Upper lobe of right lung (tissue), 1 donor: Measurements from ENCODE around the gene VGLL1. TPM values are rescaled to one million over a fixed set of nuclear protein-coding genes. Genes with fewer than 3 reads are reported as not detected.

Experiments
- ATAC-seq: fragments of 200-7000 bp; cut with Tn5 transposase; one replicate; pipeline ENCODE4 v1.9.1; 2020; ENCODE audit warnings: mild to moderate bottlenecking, moderate library complexity
- DNase-seq: peaks from one replicate; pipeline ENCODE4 v3.0.0-alpha.2; 2020
- H3K27ac ChIP-seq: fragments of 200-600 bp; one replicate; pipeline ENCODE4 v1.8.0; 2022
- H3K27me3 ChIP-seq: fragments of 200-600 bp; one replicate; pipeline ENCODE4 v1.8.0; 2022; ENCODE audit warnings: mild to moderate bottlenecking
- H3K36me3 ChIP-seq: fragments of 200-600 bp; one replicate; pipeline ENCODE4 v1.8.0; 2022
- H3K4me1 ChIP-seq: fragments of 200-600 bp; one replicate; pipeline ENCODE4 v1.8.0; 2022
- H3K4me3 ChIP-seq: fragments of 200-600 bp; one replicate; pipeline ENCODE4 v1.8.0; 2022; ENCODE audit warnings: mild to moderate bottlenecking
- H3K9me3 ChIP-seq: fragments of 200-600 bp; one replicate; pipeline ENCODE4 v1.8.0; 2022
- CTCF ChIP-seq: fragments of 200-600 bp; IDR thresholded peaks from one replicate; pipeline ENCODE4 v1.8.0; 2022; ENCODE audit warnings: antibody characterized with exemption
- intact Hi-C: fragments of 100-400 bp; cut with DNase I; formaldehyde crosslinking; loops from one replicate; pipeline ENCODE4 v1.11.0; 2022
- long read RNA-seq: library from polyadenylated mRNA; unstranded; transcript quantifications from one replicate; pipeline ENCODE4 v2.0.0, GENCODE V29; 2021
- total RNA-seq: library from RNA; stranded (reverse); fragmentation: NEBNext Ultra II Directional; extraction: Animal tissue kit (Norgen Biotek cat#: 25700); gene quantifications from one replicate; pipeline ENCODE4 v1.2.1, GENCODE V29; 2021
- donor health status: DM: no; HTN: yes; CAD: no; lungs with severe emphysema.

The VGLL1 gene, protein sequence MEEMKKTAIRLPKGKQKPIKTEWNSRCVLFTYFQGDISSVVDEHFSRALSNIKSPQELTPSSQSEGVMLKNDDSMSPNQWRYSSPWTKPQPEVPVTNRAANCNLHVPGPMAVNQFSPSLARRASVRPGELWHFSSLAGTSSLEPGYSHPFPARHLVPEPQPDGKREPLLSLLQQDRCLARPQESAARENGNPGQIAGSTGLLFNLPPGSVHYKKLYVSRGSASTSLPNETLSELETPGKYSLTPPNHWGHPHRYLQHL
- total RNA-seq = 1.6 TPM
- long read RNA-seq, partial matches to known transcripts = 0 of 1 reads
- long read RNA-seq, other reads (novel, unspliced or antisense) = 0 of 1 reads

- no peak for DNase-seq
- H3K36me3 ChIP-seq = no peaks in the 10 kb centered on the region
- H3K4me1 ChIP-seq = no peaks in the 10 kb centered on the region
- no peak for TF ChIP-seq CTCF
- H3K27ac ChIP-seq = no peak within 1 kb of the TSS
- H3K4me3 ChIP-seq = no peak within 1 kb of the TSS
- H3K9me3 ChIP-seq = no peaks in the 10 kb centered on the region
- ATAC-seq = peak; percentile 50
- intact Hi-C loops = no loop called here
- H3K27me3 ChIP-seq = no peaks in the 10 kb centered on the region
Measured at GRCh38 chrX:136531951-136532350, at the start of gene VGLL1. VGLL1 (plus strand) TSS chrX:136532215; CDS start chrX:136536021, 3,806 bp downstream.

DNA sequence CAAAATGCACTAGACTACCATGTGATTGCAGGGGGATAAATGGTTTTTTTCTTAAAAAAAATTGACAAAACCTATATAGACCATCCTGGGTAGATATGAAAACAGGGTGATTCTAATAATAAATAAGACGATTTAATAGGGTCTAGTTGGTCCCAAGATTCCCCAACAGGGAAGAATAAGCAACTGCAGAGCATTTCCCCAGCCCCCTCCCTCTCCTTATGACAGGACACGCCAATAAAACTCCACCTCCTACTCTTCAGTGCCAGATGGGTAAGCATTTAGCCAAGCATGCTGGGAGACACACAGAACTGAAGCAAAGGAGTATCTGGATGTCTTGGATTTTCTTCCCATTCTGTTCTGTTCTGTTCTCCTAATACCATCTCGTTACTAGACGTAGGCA is 44.4 kb upstream of the VGLL1 start, which contains the start of gene BRS3:
Gene BRS3 (plus strand): TSS at position 301 of the 400 bp plus-strand sequence. CDS start 168 bp downstream, outside the sequence.
- DNase-seq (no peak), ATAC-seq (no peak)
- no peaks in the 10 kb centered on the region for H3K27me3 ChIP-seq
- H3K9me3 ChIP-seq = no peaks in the 10 kb centered on the region
- intact Hi-C loops = no loop called here
- H3K4me1 ChIP-seq = no peaks in the 10 kb centered on the region
- TF ChIP-seq CTCF = no peak
- no peaks in the 10 kb centered on the region for H3K36me3 ChIP-seq
- no peak within 1 kb of the TSS for H3K27ac ChIP-seq
- no peak within 1 kb of the TSS for H3K4me3 ChIP-seq

GRCh38 chrX:136488706-136489105 is 43.3 kb upstream of the VGLL1 start:
- H3K27me3 ChIP-seq = no peaks in the 10 kb centered on the region
- no peak overlapping the region for H3K4me3 ChIP-seq
- H3K9me3 ChIP-seq = no peaks in the 10 kb centered on the region
- no peak for TF ChIP-seq CTCF
- H3K4me1 ChIP-seq = no peaks in the 10 kb centered on the region
- ATAC-seq (no peak), DNase-seq (no peak)
- intact Hi-C loops = no loop called here
- H3K36me3 ChIP-seq = no peaks in the 10 kb centered on the region
- H3K27ac ChIP-seq = no peak overlapping the region

DNA sequence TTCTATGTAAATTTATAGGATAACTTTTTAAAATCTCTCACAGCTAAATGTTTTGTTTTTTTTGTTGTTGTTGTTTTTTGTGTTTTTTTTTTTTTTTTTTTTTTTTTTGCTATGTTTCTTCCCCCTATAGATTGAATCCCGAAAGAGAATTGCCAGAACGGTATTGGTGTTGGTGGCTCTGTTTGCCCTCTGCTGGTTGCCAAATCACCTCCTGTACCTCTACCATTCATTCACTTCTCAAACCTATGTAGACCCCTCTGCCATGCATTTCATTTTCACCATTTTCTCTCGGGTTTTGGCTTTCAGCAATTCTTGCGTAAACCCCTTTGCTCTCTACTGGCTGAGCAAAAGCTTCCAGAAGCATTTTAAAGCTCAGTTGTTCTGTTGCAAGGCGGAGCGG is 40.2 kb upstream of the VGLL1 start:
- H3K27me3 ChIP-seq = no peaks in the 10 kb centered on the region
- intact Hi-C loops = no loop called here
- H3K27ac ChIP-seq = no peak overlapping the region
- no peaks in the 10 kb centered on the region for H3K36me3 ChIP-seq
- no peak for TF ChIP-seq CTCF
- H3K4me3 ChIP-seq = no peak overlapping the region
- no peak for DNase-seq
- H3K9me3 ChIP-seq = no peaks in the 10 kb centered on the region
- ATAC-seq = no peak
- H3K4me1 ChIP-seq = no peaks in the 10 kb centered on the region

DNA sequence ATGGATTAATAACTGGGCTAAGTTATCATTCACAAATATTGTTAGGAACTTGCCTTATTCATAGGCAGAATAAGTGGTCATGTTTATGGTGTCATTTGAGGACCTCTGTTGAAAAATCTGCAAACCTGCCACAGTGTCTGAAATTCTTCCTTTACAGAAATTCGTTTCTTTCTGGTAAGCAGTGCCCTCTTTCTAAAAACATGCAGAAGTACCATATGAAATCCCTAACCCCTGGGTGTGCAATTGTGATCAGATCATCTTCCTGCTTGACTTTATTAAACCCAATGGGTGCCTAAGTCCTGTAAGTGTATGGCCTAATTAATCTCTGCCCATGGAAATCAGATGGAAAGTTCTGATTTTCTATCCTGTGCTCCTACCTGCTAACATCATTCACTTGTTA is 39.0 kb upstream of the VGLL1 start:
- no peaks in the 10 kb centered on the region for H3K4me1 ChIP-seq
- intact Hi-C loops = no loop called here
- no peak for TF ChIP-seq CTCF

More for the DNA sequence above, 39.0 kb upstream of the VGLL1 start:
- DNase-seq = no peak
- H3K9me3 ChIP-seq = no peaks in the 10 kb centered on the region
- H3K36me3 ChIP-seq = no peaks in the 10 kb centered on the region
- ATAC-seq = no peak
- H3K4me3 ChIP-seq = no peak overlapping the region
- H3K27ac ChIP-seq = no peak overlapping the region
- no peaks in the 10 kb centered on the region for H3K27me3 ChIP-seq
